HCT116 (cell line): Measurements from ENCODE around the gene CHRNA4.

ENCODE experiments used
- POLR2AphosphoS5 ChIP-seq: IDR thresholded peaks from 2 replicates; pipeline ENCODE4 v1.6.1; 2011; ENCODE audit warnings: mild to moderate bottlenecking, low read depth, low read length, moderate library complexity
- SIN3A ChIP-seq: IDR thresholded peaks from 2 replicates; pipeline ENCODE4 v1.6.1; 2012; ENCODE audit warnings: low read depth

GRCh38 chr20:63308218-63308911 lies 52.8 kb downstream of the CHRNA4 start:
- TF ChIP-seq POLR2AphosphoS5 (no peak), SIN3A (no peak)
